Left lung (tissue), 10 donors: Measurements from ENCODE around the gene SLAIN1. TPM values are rescaled to one million over a fixed set of nuclear protein-coding genes. Genes with fewer than 3 reads are reported as not detected.
A peak's percentile ranks its signal among the peaks of the same experiment; 100 is the strongest.

Source experiments
- ATAC-seq: fragments of 200-7000 bp; cut with Tn5 transposase; one replicate; pipeline ENCODE4 v1.9.1; 2020; ENCODE audit warnings: moderate library complexity
- DNase-seq, 4 donors: peaks; one replicate each; pipeline ENCODE4 v3.0.0-alpha.2; 2013 to 2020
- H3K27ac ChIP-seq, 2 donors: fragments of 200-600 bp; sonication (generic) in 1 of 2; one replicate each; pipeline versions ENCODE4 v1.5.0 to v1.8.0; 2020 to 2021
- H3K27me3 ChIP-seq, 2 donors: fragments of 200-600 bp; sonication (generic) in 1 of 2; one replicate each; pipeline versions ENCODE4 v1.5.0 to v1.8.0; 2020 to 2021
- H3K36me3 ChIP-seq, 2 donors: fragments of 200-600 bp; sonication (generic) in 1 of 2; one replicate each; pipeline versions ENCODE4 v1.5.0 to v1.8.0; 2020 to 2021
- H3K4me1 ChIP-seq, 2 donors: fragments of 200-600 bp; one replicate each; pipeline ENCODE4 v1.8.0; 2021
- H3K4me3 ChIP-seq, 2 donors: fragments of 200-600 bp; sonication (generic) in 1 of 2; one replicate each; pipeline versions ENCODE4 v1.5.0 to v1.8.0; 2020 to 2021; ENCODE audit warnings: mild to moderate bottlenecking in 1 of 2
- H3K9me3 ChIP-seq, 2 donors: fragments of 200-600 bp; sonication (generic) in 1 of 2; one replicate each; pipeline versions ENCODE4 v1.5.0 to v1.8.0; 2020 to 2021
- intact Hi-C, 2 donors: fragments of 100-400 bp; cut with DNase I; formaldehyde crosslinking; loops; one replicate each; pipeline versions ENCODE4 v1.11.2 to v1.14.2; 2022
- polyA plus RNA-seq, 6 donors: library from polyadenylated mRNA; unstranded; fragments of 120-200 nt; gene quantifications; one replicate each; pipeline ENCODE4 v1.2.1, GENCODE V29; 2013; ENCODE audit not compliant: insufficient read length in 6 of 6
- total RNA-seq, 2 donors: library from RNA; stranded (reverse); fragmentation: NEBNext Ultra II Directional; extraction: Animal tissue kit (Norgen Biotek cat#: 25700); gene quantifications; one replicate each; pipeline ENCODE4 v1.2.1, GENCODE V29; 2021
- TF ChIP-seq, protein P1 (sequence below), 2 donors: fragments of 200-600 bp; sonication (generic) in 1 of 2; IDR thresholded peaks; one replicate each; pipeline versions ENCODE4 v1.5.0 to v1.8.0; 2021; ENCODE audit warnings: antibody characterized with exemption in 2 of 2
- donor health status: DM: no; HTN: yes; CAD: no.
- donor health status: DM: no; HTN: no; CAD: no.

SLAIN1 gene
- total and polyA plus RNA-seq, 8 donors, result 12.8 to 27.9 (median 26.3) TPM

DNA sequence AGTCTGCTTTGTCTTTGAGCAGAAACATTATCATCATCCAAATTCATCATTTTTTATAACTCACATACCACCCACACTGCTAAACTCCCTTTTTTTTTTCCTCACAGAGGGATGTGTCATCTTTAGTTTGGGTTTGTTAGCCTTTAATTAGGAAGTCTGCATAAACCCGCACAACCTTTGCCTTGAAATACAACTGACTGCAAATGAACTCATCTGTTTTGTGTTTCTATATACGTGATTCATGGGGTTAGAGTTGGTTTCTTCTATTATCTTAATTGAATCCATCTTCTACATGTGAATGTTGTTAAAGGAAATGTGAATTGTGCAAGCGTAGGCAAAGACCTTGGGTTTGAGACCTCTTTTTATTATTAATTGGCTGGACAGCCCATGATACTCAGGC, 102.7 kb downstream of the SLAIN1 start:
- Histone ChIP-seq H3K9me3 (no peaks in the 10 kb centered on the region), H3K4me1 (no peaks in the 10 kb centered on the region), H3K27me3 (no peaks in the 10 kb centered on the region), H3K27ac (no peak overlapping the region), H3K36me3 (no peaks in the 10 kb centered on the region), H3K4me3 (no peak overlapping the region)
- ATAC-seq, result peak; percentile 42
- TF ChIP-seq, protein P1, sequence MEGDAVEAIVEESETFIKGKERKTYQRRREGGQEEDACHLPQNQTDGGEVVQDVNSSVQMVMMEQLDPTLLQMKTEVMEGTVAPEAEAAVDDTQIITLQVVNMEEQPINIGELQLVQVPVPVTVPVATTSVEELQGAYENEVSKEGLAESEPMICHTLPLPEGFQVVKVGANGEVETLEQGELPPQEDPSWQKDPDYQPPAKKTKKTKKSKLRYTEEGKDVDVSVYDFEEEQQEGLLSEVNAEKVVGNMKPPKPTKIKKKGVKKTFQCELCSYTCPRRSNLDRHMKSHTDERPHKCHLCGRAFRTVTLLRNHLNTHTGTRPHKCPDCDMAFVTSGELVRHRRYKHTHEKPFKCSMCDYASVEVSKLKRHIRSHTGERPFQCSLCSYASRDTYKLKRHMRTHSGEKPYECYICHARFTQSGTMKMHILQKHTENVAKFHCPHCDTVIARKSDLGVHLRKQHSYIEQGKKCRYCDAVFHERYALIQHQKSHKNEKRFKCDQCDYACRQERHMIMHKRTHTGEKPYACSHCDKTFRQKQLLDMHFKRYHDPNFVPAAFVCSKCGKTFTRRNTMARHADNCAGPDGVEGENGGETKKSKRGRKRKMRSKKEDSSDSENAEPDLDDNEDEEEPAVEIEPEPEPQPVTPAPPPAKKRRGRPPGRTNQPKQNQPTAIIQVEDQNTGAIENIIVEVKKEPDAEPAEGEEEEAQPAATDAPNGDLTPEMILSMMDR (IDR thresholded peaks at IDR 0.05), result no peak
- no peak for DNase-seq
- intact Hi-C loops, result no loop called here

DNA sequence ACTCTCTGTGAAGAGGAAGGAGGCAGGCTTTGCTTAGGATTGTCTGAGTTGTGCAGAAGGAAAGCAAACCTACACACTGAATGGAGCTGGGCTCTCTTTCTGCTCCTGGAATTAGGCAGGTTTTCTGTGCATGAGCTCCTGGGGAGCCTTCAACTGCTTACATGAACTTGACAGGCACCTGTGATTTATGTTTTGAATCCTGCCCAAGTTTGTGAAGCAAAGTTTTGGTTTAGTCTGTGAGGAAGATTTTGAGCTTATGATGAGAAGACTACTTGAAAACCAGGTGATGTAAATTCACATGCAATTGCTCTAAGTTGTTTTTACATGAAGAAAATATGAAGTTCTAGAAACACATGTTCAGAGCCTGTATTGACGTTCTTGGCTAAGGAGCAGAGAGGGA, 109.0 kb downstream of the SLAIN1 start:
- no peak overlapping the region for H3K4me3 ChIP-seq
- H3K4me1 ChIP-seq, result peaks cover 0 to 5% of the 10 kb centered on the region in 2 donors
- no peak overlapping the region for H3K27ac ChIP-seq
- no peaks in the 10 kb centered on the region for H3K9me3 ChIP-seq
- no peaks in the 10 kb centered on the region for H3K27me3 ChIP-seq
- TF ChIP-seq, protein P1 (IDR thresholded peaks at IDR 0.05), result no peak
- no peak for DNase-seq
- no peaks in the 10 kb centered on the region for H3K36me3 ChIP-seq
- intact Hi-C loops, result no loop called here
- ATAC-seq, result no peak

DNA sequence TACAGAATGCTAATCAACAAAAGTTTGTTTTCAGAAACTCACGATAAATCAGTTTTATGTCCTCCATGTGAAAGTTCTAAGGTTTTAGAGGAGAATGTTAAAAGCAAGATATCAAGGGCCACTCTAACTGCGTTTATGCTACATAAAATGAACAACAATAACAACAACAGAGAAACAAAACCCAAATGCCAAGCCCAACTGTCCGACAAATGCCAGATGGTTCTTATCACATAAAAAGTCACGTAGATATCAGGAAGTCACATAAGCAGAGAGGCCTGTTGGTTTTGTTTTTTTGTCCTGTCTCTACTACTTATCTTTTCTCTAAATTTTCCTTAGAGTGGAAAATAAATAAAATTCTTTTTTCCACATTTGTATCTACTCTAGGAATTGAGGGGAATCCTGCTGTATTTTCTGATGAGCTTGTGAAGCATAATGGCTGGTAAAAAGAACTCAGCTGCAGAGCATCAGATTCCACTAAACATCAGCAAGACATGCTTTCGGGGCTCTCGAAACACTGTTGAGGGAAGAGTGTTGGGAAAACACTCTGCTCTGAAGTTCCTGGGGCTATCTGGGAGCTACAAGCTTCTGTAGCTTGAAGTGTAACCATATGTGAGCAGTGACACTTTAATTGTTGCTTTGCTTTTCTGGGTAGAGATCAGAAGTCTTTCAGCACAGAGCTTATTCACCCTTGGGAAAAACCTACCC, 110.1 kb downstream of the SLAIN1 start:
- H3K36me3 ChIP-seq, result no peaks in the 10 kb centered on the region
- DNase-seq, result peak in 1 of 4 donors; percentile 5
- intact Hi-C loops, result no loop called here
- no peak overlapping the region for H3K4me3 ChIP-seq
- TF ChIP-seq, protein P1 (IDR thresholded peaks at IDR 0.05), result no peak
- no peaks in the 10 kb centered on the region for H3K9me3 ChIP-seq
- no peaks in the 10 kb centered on the region for H3K27me3 ChIP-seq
- ATAC-seq, result no peak
- H3K27ac ChIP-seq, result no peak overlapping the region
- H3K4me1 ChIP-seq, result peaks cover 0 to 5% of the 10 kb centered on the region in 2 donors

DNA sequence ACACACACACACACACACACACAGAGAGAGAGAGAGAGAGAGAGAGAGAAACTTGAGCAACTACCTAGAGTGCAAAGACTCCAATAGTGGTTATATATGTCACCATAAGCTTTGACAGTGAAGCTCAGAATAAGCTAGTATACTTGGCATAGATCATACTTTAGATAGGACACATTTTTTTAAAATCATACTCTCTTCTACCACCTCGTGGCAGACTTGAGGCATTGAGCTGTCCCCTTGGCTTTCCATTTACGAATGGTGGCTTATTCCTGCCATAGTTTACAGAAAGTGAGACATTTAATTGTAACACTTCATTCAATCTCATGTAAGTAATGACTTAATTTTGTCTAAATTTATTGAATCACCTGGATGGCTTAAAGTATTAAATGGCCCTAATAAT, 112.9 kb downstream of the SLAIN1 start:
- H3K4me3 ChIP-seq, result no peak overlapping the region
- intact Hi-C loops, result no loop called here
- no peaks in the 10 kb centered on the region for H3K27me3 ChIP-seq
- H3K9me3 ChIP-seq, result no peaks in the 10 kb centered on the region
- peaks cover 0 to 5% of the 10 kb centered on the region in 2 donors for H3K4me1 ChIP-seq
- H3K27ac ChIP-seq, result no peak overlapping the region
- TF ChIP-seq, protein P1 (IDR thresholded peaks at IDR 0.05), result peak; percentile 40 to 41
- DNase-seq (no peak), ATAC-seq (peak; percentile 92)
- H3K36me3 ChIP-seq, result no peaks in the 10 kb centered on the region

DNA sequence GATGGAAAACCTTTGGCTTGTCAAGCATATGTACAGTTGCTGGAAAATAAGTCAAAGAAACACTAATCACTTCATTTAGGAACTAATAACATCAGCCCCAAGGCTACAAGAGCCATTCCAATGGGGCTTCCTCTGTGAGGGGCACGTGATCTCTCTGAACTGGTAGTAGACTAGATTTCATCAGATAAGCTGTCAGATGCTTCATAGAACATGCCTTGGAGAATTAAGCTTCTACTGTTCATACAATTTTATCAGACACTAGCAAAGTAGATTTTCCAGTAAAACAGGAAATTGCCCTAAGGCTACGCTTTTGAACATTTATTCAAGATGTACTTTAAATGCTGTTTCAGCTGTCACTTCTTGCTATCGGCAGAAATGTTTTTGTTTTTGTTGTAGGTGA, 113.4 kb downstream of the SLAIN1 start:
- no peak overlapping the region for H3K27ac ChIP-seq
- peaks cover 0 to 5% of the 10 kb centered on the region in 2 donors for H3K4me1 ChIP-seq
- H3K9me3 ChIP-seq, result no peaks in the 10 kb centered on the region
- no peak overlapping the region for H3K4me3 ChIP-seq
- no peaks in the 10 kb centered on the region for H3K27me3 ChIP-seq
- DNase-seq (peak in 1 of 4 donors; percentile 31), ATAC-seq (peak; percentile 45)
- H3K36me3 ChIP-seq, result no peaks in the 10 kb centered on the region
- intact Hi-C loops, result no loop called here
- TF ChIP-seq, protein P1 (IDR thresholded peaks at IDR 0.05), result no peak
